Measurements from ENCODE around the gene CWH43.
A peak's percentile ranks its signal among the peaks of the same experiment; 100 is the strongest.
"Not testable (repeated sequence)": the region's sequence is repeated elsewhere in the genome, so short reads cannot be mapped to it uniquely, and the experiment has no call there.

Gene CWH43

DNA sequence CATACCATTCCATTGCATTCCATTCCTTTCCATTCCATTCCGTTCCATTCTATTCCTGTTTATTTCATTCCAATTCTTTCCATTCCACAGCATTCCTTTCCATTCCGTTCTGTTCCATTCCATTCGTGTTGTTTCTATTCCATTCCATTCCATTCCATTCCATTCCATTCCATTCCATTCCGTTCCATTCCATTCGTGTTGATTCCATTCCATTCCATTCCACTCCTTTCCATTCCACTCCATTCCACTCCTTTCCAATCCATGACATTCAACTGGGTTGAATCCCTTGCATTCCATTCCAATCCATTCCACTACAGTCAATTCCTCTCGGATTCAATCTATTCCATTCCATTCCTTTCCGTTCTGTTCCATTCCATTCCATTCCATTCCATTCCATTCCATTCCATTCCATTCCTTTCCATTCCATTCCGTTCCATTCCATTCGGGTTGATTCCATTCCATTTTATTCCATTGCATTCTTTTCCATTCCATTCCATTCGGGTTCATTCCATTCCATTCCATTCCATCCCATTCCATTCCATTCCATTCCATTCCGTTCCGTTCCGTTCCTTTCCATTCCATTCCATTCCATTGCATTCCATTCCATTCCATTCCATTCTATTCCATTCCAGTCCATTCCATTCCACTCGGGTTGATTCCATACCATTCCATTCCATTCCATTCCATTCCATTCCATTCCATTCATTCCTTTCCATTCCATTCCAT, 112.1 kb downstream of the CWH43 start:
- H3K4me1 ChIP-seq (ENCODE audit: insufficient read depth, low read length); H3K9ac ChIP-seq (ENCODE audit: low read depth, low read length); H3K4me3 ChIP-seq (ENCODE audit: low read length); H3K27me3 ChIP-seq (ENCODE audit: insufficient read depth, low read length); H3K27ac ChIP-seq (ENCODE audit: low read length); H3K36me3 ChIP-seq (ENCODE audit: insufficient read depth, low read depth, low read length): not testable (repeated sequence)
- peaks cover 55% of the 10 kb centered on the region for H3K9me3 ChIP-seq (ENCODE audit: insufficient read depth, low read depth, low read length)

DNA sequence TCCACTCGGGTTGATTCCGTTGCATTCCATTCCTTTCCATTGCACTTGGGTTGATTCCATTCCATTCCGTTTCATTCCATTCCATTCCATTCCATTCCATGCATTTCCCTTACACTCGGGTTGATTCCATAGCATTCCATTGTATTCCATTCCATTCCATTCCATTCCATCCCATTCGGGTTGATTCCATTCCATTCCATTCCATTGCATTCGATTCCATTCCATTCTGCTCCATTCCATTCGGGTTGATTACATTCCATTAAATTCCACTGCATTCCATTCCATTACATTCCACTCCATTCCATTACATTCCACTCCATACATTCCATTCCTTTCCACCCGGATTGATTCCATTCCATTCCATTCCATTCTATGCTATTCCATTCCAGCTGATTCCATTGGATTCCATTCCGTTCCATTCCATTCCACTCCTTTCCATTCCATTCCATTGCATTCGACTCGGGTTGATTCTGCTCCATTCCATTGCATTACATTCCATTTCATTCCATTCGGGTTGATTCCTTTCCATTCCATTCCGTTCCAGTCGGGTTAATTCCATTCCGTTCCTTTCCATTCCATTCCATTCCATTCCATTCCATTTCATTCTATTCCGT, 113.9 kb downstream of the CWH43 start:
- H3K27ac ChIP-seq (ENCODE audit: low read length); H3K9ac ChIP-seq (ENCODE audit: low read depth, low read length); H3K27me3 ChIP-seq (ENCODE audit: insufficient read depth, low read length); H3K36me3 ChIP-seq (ENCODE audit: insufficient read depth, low read depth, low read length); H3K4me1 ChIP-seq (ENCODE audit: insufficient read depth, low read length): not testable (repeated sequence)
- peaks cover 72% of the 10 kb centered on the region for H3K9me3 ChIP-seq (ENCODE audit: insufficient read depth, low read depth, low read length)
- peak overlapping the region; percentile 13 for H3K4me3 ChIP-seq (ENCODE audit: low read length)

- not testable (repeated sequence) for H3K9ac ChIP-seq (ENCODE audit: low read depth, low read length); H3K27ac ChIP-seq (ENCODE audit: low read length); H3K27me3 ChIP-seq (ENCODE audit: insufficient read depth, low read length); H3K36me3 ChIP-seq (ENCODE audit: insufficient read depth, low read depth, low read length); H3K4me1 ChIP-seq (ENCODE audit: insufficient read depth, low read length)
- Histone ChIP-seq H3K4me3 (ENCODE audit: low read length) (0 out of 2 replicates have a peak overlapping the region, but pooled peaks have one; percentile 0), H3K9me3 (ENCODE audit: insufficient read depth, low read depth, low read length) (peaks cover 77% of the 10 kb centered on the region)
Observed at GRCh38 chr4:49102344-49102898, 116.3 kb downstream of the CWH43 start.

GRCh38 chr4:49103436-49104136, 117.5 kb downstream of the CWH43 start:
- not testable (repeated sequence) for H3K27ac ChIP-seq (ENCODE audit: low read length); H3K9ac ChIP-seq (ENCODE audit: low read depth, low read length); H3K4me3 ChIP-seq (ENCODE audit: low read length); H3K4me1 ChIP-seq (ENCODE audit: insufficient read depth, low read length); H3K36me3 ChIP-seq (ENCODE audit: insufficient read depth, low read depth, low read length); H3K27me3 ChIP-seq (ENCODE audit: insufficient read depth, low read length)
- peaks cover 78% of the 10 kb centered on the region for H3K9me3 ChIP-seq (ENCODE audit: insufficient read depth, low read depth, low read length)

DNA sequence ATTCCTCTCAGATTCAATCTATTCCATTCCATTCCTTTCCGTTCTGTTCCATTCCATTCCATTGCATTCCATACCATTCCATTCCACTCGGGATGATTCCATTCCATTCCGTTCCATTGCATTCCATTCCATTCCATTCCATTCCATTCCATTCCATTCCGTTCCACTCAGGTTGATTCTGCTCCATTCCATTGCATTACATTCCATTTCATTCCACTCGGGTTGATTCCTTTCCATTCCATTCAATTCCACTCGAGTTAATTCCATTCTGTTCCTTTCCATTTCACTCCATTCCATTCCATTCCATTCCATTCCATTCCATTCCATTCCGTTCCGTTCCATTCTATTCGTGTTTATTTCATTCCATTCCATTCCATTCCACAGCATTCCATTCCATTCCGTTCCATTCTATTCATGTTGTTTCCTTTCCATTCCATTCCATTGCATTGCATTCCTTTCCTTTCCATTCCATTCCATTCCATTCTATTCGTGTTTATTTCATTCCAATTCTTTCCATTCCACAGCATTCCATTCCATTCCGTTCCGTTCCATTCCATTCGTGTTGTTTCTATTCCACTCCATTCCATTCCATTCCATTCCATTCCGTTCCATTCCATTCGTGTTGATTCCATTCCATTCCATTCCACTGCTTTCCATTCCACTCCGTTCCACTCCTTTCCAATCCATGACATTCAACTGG, 118.3 kb downstream of the CWH43 start:
- H3K4me1 ChIP-seq (ENCODE audit: insufficient read depth, low read length); H3K27ac ChIP-seq (ENCODE audit: low read length); H3K27me3 ChIP-seq (ENCODE audit: insufficient read depth, low read length); H3K36me3 ChIP-seq (ENCODE audit: insufficient read depth, low read depth, low read length); H3K9ac ChIP-seq (ENCODE audit: low read depth, low read length): not testable (repeated sequence)
- H3K9me3 ChIP-seq (ENCODE audit: insufficient read depth, low read depth, low read length), result peaks cover 71% of the 10 kb centered on the region
- H3K4me3 ChIP-seq (ENCODE audit: low read length), result peak overlapping the region; percentile 1; the same call in 1 of the 2 replicates

- H3K9ac ChIP-seq (ENCODE audit: low read depth, low read length); H3K36me3 ChIP-seq (ENCODE audit: insufficient read depth, low read depth, low read length); H3K27me3 ChIP-seq (ENCODE audit: insufficient read depth, low read length); H3K4me1 ChIP-seq (ENCODE audit: insufficient read depth, low read length); H3K4me3 ChIP-seq (ENCODE audit: low read length); H3K27ac ChIP-seq (ENCODE audit: low read length): not testable (repeated sequence)
- H3K9me3 ChIP-seq (ENCODE audit: insufficient read depth, low read depth, low read length), result peaks cover 71% of the 10 kb centered on the region
Observed at GRCh38 chr4:49105248-49105904, 119.3 kb downstream of the CWH43 start.

DNA sequence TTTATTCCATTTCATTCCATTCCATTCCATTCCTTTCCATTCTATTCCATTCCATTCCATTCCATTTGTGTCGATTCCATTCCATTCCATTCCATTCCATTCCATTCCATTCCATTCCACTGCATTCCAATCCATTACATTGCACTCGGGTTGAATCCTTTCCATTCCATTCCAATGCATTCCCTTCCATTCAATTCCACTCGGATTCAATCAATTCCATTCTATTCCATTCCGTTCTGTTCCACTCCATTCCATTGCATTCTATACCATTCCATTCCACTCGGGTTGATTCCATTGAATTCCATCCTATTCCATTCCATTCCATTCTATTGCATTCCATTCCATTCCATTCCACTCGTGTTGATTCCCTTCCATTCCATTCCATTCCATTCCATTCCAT, 121.2 kb downstream of the CWH43 start:
- not testable (repeated sequence) for H3K4me3 ChIP-seq (ENCODE audit: low read length); H3K27ac ChIP-seq (ENCODE audit: low read length); H3K4me1 ChIP-seq (ENCODE audit: insufficient read depth, low read length); H3K27me3 ChIP-seq (ENCODE audit: insufficient read depth, low read length); H3K9ac ChIP-seq (ENCODE audit: low read depth, low read length); H3K36me3 ChIP-seq (ENCODE audit: insufficient read depth, low read depth, low read length)
- H3K9me3 ChIP-seq (ENCODE audit: insufficient read depth, low read depth, low read length), result peaks cover 85% of the 10 kb centered on the region

GRCh38 chr4:49108183-49108978, 122.3 kb downstream of the CWH43 start:
- H3K27ac ChIP-seq (ENCODE audit: low read length); H3K9ac ChIP-seq (ENCODE audit: low read depth, low read length); H3K4me1 ChIP-seq (ENCODE audit: insufficient read depth, low read length); H3K27me3 ChIP-seq (ENCODE audit: insufficient read depth, low read length); H3K36me3 ChIP-seq (ENCODE audit: insufficient read depth, low read depth, low read length): not testable (repeated sequence)
- Histone ChIP-seq H3K4me3 (ENCODE audit: low read length) (peak overlapping the region; percentile 0; the same call in 1 of the 2 replicates), H3K9me3 (ENCODE audit: insufficient read depth, low read depth, low read length) (peaks cover 87% of the 10 kb centered on the region)

GRCh38 chr4:49109567-49110166, 123.6 kb downstream of the CWH43 start:
- H3K4me3 ChIP-seq (ENCODE audit: low read length); H3K4me1 ChIP-seq (ENCODE audit: insufficient read depth, low read length): not testable (repeated sequence)
- peaks cover 86% of the 10 kb centered on the region for H3K9me3 ChIP-seq (ENCODE audit: insufficient read depth, low read depth, low read length)

GRCh38 chr4:49110579-49110978, 124.5 kb downstream of the CWH43 start:
- not testable (repeated sequence) for H3K27ac ChIP-seq (ENCODE audit: low read length); H3K4me3 ChIP-seq (ENCODE audit: low read length); H3K27me3 ChIP-seq (ENCODE audit: insufficient read depth, low read length); H3K9ac ChIP-seq (ENCODE audit: low read depth, low read length); H3K36me3 ChIP-seq (ENCODE audit: insufficient read depth, low read depth, low read length); H3K4me1 ChIP-seq (ENCODE audit: insufficient read depth, low read length)
- H3K9me3 ChIP-seq (ENCODE audit: insufficient read depth, low read depth, low read length), result peaks cover 86% of the 10 kb centered on the region

More at GRCh38 chr4:49109567-49110166, 123.6 kb downstream of the CWH43 start:
- H3K36me3 ChIP-seq (ENCODE audit: insufficient read depth, low read depth, low read length); H3K27me3 ChIP-seq (ENCODE audit: insufficient read depth, low read length); H3K27ac ChIP-seq (ENCODE audit: low read length); H3K9ac ChIP-seq (ENCODE audit: low read depth, low read length): not testable (repeated sequence)
